ENCODE data around the gene OGT.
"Not testable (repeated sequence)": the region's sequence is repeated elsewhere in the genome, so short reads cannot be mapped to it uniquely, and the experiment has no call there.

Gene OGT

GRCh38 chrX:71532753-71533425 is at the start of gene OGT:
Gene OGT, plus strand, starts transcription at chrX:71533104. Its CDS starts 196 bp downstream, at chrX:71533300.
- peak; percentile 91 for DNase-seq

DNA sequence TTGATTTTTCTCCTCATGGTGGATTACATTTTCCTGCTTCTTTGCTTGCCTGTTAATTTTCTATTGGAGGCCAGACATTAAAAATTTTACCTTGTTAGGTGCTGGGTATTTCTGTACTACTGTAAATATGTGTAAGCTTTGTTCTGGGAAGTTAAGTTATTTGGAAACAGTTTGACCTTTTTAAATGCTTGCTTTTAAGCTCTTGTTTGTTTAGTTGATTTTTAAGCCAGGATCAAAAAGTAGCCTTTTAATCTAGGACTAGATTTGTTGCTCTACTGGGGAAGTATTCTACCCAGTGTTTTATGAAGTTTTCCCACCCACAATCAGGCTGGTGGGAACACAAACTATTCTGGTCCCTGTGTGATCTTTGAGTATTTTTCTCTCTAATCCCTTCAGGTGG is 45.1 kb upstream of the OGT start:
- DNase-seq: no peak

GRCh38 chrX:71489540-71489939 is 43.4 kb upstream of the OGT start:
- DNase-seq: no peak

GRCh38 chrX:71492231-71493065 is 40.5 kb upstream of the OGT start:
- no peak for DNase-seq

GRCh38 chrX:71493111-71493613 is 39.7 kb upstream of the OGT start:
- no peak for DNase-seq

DNA sequence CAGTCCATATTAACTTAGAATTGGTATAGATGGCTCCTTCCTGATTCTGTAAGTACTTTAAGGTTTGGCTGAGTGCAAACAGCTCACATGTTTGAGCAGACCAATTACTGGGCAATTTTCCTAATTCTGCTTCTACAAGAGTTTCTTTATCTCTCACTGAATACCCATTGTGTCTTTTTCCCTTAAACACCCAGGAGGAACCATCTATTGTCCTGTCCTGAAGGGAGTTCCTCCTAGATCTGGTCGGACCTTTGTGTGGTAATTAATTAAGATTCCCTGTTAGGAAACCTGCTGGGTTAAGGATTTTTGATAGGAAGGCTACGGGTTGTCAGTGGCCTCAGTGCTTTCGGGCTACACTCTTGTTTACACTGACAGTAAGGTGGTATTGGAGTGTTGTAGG is 36.9 kb upstream of the OGT start:
- DNase-seq: not testable (repeated sequence)

GRCh38 chrX:71496476-71496875 is 36.4 kb upstream of the OGT start:
- no peak for DNase-seq

- not testable (repeated sequence) for DNase-seq
These were observed 30.8 kb upstream of the OGT start for GRCh38 chrX:71502080-71502479.

- no peak for DNase-seq
These were observed 28.6 kb upstream of the OGT start for GRCh38 chrX:71504346-71504745.

GRCh38 chrX:71509289-71509688 is 23.6 kb upstream of the OGT start:
- no peak for DNase-seq

DNA sequence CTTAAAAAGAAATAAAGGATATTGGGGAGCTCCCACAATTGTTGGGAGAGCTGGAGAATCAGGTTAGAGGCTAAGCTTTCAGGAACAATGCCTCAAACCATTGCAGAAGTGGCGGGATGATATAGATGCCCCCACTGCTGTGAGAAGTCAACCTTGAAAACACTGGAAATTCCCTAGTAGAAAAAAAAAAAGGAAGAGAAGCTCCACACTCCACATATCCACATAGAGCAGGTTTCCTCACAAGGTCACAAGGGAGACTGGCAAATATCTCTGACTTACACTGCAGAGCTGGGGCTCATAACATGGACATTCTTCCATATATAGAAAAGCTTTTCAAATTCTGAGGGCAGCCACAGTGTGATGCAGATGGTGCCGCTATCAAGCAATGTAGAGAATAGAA is 22.7 kb upstream of the OGT start:
- no peak for DNase-seq

GRCh38 chrX:71513731-71514130 is 19.2 kb upstream of the OGT start:
- not testable (repeated sequence) for DNase-seq

- DNase-seq: no peak
These were observed 18.4 kb upstream of the OGT start for GRCh38 chrX:71514367-71515037.

GRCh38 chrX:71515038-71515396 is 17.9 kb upstream of the OGT start:
- DNase-seq: no peak

- DNase-seq: no peak
These were observed 7.6 kb upstream of the OGT start for GRCh38 chrX:71525316-71525715.

DNA sequence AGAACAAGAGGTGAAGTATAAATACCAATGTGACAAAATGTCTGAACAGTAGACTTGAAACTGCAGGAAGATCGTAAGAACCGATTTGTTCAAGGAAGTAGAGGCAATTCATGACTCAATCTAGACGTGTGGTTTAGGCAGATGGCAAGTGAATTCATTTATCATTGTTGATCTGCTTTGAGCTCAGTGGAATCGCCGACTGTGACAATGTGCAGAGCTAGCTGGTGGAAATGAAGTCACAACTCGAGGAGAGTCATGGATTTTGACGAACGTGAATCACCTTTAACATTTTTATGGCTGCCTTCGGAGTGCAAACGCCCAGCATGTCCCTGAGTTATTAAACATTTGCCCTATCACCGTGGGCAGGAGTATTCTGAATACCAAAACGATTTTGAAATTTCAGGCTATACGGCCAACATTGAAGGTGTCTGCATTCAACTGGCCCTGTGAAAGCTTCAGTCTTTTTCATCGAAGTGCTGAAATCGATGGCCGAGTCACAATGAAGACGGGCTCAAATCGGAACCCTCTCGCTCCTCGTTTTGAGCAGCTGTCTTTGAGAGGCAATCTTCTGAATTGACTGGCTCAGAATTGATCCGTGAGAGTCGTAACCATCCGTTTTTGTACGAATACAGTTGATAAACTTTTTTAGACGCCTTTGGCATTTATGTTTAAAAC is 689 bp upstream of the OGT start:
- no peak for DNase-seq

DNA sequence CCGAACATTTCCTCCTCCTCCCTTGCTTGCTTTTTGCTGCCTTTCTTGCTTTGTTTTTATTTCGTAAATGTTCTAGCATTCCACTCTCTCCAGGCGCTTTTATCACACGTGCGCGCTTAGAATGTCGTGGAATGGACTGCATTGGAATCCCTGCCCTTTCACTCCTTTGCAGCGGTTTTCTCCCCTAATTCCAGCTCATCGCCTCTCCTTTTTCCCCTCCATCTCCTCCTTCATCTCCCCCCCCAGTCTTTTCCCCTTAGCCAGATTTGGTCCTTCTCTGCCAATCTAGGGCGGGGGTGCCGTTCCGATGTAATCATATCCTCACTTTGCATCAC is 579 bp downstream of the OGT start:
- no peak for DNase-seq

DNA sequence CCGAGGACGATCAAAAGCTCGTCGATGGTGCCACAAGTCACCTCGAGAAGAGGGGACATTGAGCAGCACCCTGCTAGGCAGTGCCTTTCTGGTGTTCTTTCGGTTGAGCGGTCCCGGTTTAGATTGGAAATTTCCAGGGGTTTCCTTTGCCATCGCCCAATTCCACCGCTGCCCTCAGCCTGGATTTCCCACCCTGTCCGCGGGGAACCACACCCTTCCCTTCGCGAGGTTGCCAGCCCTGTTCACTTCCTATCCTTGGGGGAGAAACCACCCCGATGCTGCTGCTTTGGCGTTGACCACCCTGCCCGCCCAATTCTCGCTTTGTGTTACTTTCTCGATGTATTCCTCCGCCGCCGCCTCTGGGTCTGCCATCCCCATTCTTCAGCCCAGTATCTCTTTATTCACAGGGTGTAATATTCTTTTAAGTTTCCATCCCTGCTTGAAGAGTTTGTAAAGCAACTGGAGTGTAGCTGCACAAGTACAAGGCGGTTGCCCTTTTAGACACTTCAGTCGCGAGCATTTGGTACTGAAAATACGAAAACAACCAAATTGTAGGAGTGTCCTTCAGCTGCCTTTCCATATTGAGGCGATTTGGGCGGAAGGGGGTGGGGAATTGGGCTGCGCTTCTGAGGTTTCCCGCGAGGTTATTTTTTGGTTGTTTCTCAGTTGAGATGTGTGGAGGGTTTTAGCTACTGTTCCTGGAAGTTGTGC is 1.1 kb downstream of the OGT start:
- peak; percentile 50 for DNase-seq

DNA sequence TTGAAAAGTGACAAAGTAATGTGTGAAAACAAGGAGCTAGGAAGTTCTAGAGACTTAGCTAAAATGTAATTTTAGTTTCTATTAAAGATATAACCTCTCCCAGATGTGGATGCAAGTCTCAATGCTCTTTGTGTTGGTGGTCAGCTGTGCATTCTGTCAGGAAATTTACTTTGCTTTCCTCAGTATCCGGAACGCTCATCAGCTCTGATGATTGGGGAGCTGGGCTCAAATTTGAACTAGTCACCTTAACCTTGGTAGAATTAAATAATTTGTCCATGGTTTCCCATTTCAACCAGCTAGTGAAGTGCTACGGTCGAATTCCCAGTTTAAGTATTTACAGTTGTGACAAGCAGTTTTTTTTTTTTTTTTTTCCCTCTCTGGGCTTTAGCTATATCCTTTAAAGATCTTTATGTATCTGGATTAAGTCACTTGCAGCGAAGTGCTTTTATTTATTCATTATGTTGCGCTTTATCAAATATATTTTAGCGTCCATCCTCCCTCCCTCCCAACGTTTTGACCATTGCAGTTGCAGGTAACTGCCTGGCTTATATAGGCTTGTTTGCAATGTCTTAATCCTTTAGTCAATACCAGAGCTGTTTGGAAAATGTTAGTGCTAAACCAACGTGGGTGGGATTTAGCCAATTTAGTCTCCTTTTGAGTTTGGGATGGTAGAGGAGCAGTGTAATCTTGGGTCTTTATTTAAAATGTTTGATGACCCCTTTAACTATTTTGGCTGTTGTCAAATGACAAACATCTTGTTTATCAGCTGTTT is 2.1 kb downstream of the OGT start:
- DNase-seq: no peak

DNA sequence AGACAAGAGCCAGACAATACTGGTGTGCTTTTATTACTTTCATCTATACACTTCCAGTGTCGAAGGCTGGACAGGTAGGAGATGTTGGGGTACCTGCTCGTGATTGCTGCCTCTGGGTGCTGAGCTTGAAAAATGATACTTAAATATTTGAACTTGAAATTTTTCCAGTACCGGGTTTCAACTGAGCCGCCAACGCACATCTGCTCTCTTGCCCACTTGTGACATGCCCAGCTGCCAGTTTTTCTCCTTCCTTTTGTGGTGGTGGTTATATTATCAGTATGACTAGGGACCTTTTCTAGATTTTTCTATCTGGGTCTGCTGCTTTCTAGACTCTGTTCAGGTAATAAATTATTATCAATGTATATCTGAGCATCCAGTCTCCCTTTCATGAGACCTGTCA is 3.4 kb downstream of the OGT start:
- peak; percentile 15 for DNase-seq

DNA sequence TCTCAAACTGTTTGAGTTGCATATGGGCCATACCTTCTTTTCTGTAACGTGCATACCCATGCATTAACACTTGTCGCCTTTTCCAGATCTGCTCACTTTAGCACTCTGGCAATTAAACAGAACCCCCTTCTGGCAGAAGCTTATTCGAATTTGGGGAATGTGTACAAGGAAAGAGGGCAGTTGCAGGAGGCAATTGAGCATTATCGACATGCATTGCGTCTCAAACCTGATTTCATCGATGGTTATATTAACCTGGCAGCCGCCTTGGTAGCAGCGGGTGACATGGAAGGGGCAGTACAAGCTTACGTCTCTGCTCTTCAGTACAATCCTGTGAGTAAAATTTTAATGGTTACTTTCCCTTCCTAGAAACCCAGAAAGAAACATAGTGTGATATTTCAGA is 4.8 kb downstream of the OGT start:
- DNase-seq: no peak

GRCh38 chrX:71540801-71541200 is 7.9 kb downstream of the OGT start:
- DNase-seq: no peak

Measured in NCI-H1105 treated with DMSO at 0.1 percent for 48 hours (cell line).